GM19328 (cell line): ENCODE results near the gene GPC3.

Experiments
- ATAC-seq: cut with Tn5 transposase; IDR thresholded peaks from one replicate; pipeline ENCODE4 v1.9.1; 2021; ENCODE audit warnings: mild to moderate bottlenecking, moderate library complexity; ENCODE audit not compliant: unreplicated experiment

GPC3 gene

DNA sequence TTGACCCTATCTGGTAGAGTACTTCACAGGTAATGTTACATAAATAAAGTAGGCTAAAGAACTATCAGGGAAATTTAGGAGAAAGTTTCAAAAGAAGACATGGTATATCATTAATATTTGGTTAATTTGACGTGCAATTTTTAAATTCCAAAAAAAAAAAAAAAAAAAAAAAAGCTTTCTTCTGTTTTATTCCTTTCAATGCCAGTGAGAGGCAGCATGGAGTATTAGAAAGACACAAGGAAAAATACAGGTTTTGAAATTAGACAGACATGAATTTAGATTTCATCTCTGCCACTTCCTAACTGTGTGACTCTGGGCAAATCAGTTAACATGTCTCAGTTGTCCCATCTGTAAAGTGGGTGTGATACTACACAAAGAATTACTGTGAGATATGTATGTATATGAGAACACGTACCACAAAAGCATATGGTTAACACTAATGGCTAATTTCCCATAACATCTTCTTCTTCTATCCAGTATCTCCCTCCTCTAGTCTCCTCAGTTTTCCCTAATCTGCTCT is 132.5 kb downstream of the GPC3 start:
- no peak for ATAC-seq

GRCh38 chrX:133852401-133852800 is 133.0 kb downstream of the GPC3 start:
- no peak for ATAC-seq

GRCh38 chrX:133850399-133850798 is 135.0 kb downstream of the GPC3 start:
- ATAC-seq: no peak

GRCh38 chrX:133849676-133850075 is 135.7 kb downstream of the GPC3 start:
- no peak for ATAC-seq

GRCh38 chrX:133847340-133847994 is 137.9 kb downstream of the GPC3 start:
- ATAC-seq: no peak

GRCh38 chrX:133846311-133846710 is 139.1 kb downstream of the GPC3 start:
- no peak for ATAC-seq

DNA sequence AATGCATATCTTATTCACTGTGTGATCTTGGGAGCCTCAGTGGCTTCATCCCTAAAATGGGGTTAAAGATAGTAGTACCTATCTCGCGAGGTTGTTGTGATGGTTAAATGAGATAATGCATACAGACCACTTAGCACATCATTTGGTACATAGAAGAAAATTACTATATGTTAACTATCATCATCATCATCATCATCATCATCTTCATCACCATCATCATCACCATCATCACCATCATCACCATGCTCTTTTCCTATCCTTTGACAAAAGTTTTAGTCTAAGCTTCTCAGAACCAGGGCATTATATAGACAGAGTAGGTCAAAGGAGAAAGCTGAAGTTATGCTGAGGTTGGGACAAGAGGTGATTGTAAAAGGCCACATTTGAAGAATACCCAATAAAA is 145.0 kb downstream of the GPC3 start:
- no peak for ATAC-seq

DNA sequence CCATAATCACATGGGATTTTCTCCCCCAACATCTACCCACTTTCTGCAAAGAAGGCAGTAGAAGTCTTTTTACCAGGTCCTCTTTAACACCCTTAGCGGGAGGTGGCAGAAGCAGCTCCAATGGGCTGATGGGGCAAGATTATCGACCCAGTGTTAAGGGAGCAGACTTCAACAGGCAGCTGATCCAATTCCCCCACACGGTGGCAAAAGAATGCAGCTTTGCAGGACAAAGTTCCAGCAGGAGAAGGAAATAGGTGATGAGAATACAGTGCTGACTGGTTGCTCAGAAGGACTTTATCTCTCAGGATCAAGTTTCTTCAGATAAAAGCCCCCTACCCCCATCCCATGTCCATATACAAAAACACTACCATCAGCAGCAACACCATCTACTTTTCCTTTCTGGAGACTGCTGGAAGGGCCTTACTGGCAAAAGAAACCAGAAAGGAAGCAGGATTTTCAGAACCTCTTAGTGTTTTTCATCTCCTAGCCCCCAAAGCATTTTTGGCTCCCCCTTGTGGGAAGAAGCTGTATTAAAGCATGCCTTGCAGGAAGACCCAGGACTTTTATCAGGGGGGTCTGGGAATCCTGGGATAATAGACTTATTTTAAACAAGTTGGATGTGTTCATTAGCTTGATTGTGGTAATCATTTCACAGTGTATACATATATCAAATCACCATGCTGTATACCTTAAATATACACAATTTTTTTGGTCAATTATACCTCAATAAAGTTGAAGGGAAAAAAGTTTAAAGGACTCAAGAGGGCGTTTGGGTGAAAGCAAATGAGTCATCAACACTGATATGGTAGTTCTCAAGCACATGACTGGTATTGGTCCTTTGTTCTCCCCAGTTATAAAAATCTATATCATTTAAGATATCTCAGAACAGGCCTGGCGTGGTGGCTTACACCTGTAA is 146.4 kb downstream of the GPC3 start:
- no peak for ATAC-seq

- ATAC-seq: no peak
Measured at GRCh38 chrX:133837091-133837490, 148.3 kb downstream of the GPC3 start.

DNA sequence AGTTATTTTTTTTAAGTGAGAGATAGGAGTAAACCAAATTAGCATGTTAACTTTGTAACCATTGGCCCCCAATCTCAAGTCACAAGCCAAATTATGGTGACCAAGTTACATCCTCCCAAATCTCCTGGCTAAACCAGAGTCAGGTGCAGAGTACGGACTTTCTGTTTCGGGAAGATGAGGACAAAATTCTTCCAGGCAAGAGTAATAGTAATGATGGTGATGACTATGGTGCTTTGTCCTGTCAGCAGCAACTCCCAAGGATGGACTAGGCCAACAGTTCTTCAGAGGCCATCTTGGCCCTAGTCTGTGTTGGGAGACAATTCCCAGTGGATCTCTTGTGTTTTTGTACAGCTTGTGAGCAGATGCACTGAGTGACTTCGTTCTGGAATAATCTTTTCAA is 148.8 kb downstream of the GPC3 start:
- no peak for ATAC-seq

DNA sequence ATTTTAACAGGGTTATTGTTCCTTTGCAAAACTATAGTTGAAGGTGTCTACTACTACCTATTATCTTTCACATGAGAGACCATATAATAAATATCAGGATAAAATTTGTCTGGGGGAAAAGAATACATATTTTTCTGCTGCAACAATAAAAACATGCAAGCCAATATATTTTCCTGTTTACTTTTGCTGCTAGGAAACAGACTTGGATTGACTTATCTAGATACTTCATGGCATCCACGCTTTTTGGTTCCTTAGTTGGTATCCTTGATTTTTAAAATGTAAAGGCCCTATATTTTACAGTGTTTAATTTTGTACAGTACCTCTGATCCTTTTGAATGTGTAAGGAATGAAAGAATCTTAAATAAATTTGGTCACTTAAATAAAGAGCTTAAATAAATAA is 150.6 kb downstream of the GPC3 start:
- ATAC-seq: no peak

DNA sequence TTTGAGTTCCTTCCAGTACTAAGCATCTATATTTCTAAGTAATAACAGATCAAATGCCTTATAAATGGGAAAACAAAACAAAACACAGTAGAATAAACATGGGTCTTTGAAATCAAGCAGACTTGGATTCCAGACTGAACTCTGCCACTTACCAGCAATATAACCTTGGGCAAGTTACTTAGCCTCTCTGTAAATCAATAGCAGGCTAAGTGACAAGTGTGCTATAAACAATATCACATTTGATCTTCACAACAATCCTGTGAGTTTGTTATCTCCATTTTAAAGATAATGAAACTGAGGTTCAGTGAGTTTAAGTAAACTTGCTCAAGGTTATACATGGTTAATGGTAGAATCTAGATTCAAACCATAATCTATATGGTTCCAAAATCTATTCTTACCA is 165.8 kb downstream of the GPC3 start:
- no peak for ATAC-seq

DNA sequence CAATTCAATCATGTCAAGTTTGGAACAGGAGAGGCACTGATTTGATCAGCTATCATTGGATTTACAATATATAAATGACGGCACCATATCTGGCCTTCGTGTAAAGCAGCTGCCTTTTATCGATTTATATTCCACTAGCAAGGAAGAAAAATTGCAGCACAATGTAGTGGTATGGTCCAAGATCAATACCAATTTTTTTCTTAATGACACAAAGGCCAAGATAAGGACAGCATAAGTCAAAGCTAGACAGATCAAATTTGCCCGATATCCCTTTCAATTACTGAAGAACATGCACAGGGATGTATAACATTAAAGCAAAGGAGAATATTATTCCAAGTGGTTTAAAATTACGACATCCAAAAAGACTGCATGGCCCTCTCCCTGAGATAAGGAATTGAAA is 167.4 kb downstream of the GPC3 start:
- ATAC-seq: no peak

DNA sequence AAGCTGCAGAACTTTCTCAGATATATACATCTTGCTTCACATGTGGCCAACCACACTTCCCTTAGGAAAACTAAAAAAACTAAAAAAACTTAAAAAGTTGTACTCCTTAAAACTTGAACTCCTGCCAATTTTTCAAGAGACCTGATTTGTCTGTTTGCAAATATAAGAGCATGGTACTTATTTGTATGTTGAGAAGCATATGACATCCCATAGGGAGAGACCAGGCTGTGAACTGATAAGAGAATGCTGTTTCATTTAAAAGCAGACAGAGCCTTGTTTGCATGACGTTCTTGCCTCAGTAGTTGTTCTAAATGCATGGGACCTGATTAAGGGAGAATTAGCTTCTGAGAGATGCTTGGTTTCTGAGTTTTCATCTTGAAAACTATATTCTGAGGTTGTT is 169.9 kb downstream of the GPC3 start:
- ATAC-seq: no peak

DNA sequence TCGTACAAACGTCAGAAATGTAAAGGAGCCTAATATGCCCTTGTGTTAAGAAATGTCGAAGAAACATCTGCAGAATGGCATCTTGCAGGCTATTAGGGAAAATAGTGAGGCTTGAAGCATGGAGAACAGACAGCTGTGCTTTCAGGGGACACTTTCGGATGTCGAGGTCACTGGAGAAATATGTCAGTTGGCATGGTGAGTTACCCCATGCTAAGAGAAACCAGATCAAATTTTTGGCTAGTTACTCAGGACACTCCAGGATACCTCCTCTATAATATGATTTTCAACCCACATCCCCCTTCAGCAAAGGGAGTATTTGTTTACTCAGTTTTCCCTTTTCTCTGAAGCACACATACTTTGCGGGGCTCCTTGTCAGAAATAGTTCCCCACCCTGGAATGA is 171.4 kb downstream of the GPC3 start:
- ATAC-seq: no peak

DNA sequence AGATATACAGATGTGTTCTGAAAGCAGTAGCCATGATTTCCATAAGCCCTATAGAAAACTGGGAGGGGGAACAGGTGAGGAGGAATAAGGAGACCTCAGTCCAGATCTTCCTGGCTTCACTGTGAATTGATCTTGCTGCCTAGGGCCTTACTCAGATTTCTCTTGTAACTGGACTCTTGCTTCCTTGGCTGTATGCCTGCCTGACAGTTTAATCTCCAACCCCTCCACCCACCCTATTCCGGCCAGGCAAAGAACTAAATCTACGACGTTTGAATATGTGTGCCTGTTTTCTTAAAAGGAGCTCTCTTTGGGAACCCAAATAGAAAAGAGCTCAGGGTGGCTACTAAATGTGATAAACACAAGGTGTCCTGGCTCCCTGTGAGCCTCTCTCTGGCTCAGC is 173.0 kb downstream of the GPC3 start:
- ATAC-seq: no peak

- ATAC-seq: no peak
Measured at GRCh38 chrX:133810925-133811324, 174.5 kb downstream of the GPC3 start.

GRCh38 chrX:133804072-133804471 is 181.3 kb downstream of the GPC3 start:
- ATAC-seq: no peak

DNA sequence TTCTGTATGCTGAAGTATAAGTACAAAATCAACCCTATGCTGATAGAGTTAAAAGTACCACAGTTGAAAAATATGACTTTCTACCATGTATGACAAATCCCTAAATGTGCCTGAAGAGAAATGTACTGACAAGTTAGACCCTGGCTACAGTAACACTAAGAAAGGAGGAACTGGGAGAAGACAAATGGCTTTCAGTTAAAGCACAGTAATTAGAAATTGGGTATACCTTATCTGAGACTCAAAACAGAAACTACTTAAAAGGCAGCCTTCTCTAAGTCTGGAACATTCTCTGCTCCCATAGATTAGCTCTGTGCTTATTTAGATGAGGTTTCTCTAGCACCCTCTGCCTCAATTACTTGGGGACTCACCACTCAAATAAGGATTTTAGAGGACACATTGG is 189.1 kb downstream of the GPC3 start:
- no peak for ATAC-seq

- ATAC-seq: no peak
Measured at GRCh38 chrX:133794126-133794525, 191.3 kb downstream of the GPC3 start.

GRCh38 chrX:133793626-133794025 is 191.8 kb downstream of the GPC3 start:
- ATAC-seq: no peak
